Activated T-cell treated with anti-CD3 and anti-CD28 coated beads, Interleukin-2, amount 50 U/mL, for 72 hours (primary cell): Measurements from ENCODE around the gene ORC1. TPM values are rescaled to one million over a fixed set of nuclear protein-coding genes. Genes with fewer than 3 reads are reported as not detected.

Source experiments
- ATAC-seq, 2 donors: fragments of 150-1000 bp; cut with Tn5 transposase; replicated peaks in 1 of 2; 2 replicates each; pipeline ENCODE4 v1.10.0; 2021; ENCODE audit warnings: moderate library complexity in 2 of 2, mild to moderate bottlenecking in 1 of 2
- DNase-seq, 2 donors: peaks; one replicate each; pipeline ENCODE4 v3.0.0; 2021 to 2022; ENCODE audit warnings: mixed read lengths in 1 of 2
- H3K27ac Mint-ChIP-seq: one replicate; pipeline ENCODE4 v1.8.0; 2022; ENCODE audit warnings: mild to moderate bottlenecking, moderate library complexity, mixed read lengths
- H3K27me3 Mint-ChIP-seq: one replicate; pipeline ENCODE4 v1.8.0; 2022; ENCODE audit warnings: low read depth, mixed read lengths
- H3K36me3 Mint-ChIP-seq, 2 donors: one replicate each; pipeline ENCODE4 v1.8.0; 2022; ENCODE audit warnings: mixed read lengths in 2 of 2, mild to moderate bottlenecking in 1 of 2; ENCODE audit not compliant: insufficient read depth in 2 of 2
- H3K4me1 Mint-ChIP-seq: one replicate; pipeline ENCODE4 v1.8.0; 2022; ENCODE audit warnings: low read depth, mixed read lengths
- H3K4me3 Mint-ChIP-seq, 2 donors: one replicate each; pipeline ENCODE4 v1.8.0; 2022; ENCODE audit warnings: mild to moderate bottlenecking in 2 of 2, mixed read lengths in 2 of 2, moderate library complexity in 2 of 2
- H3K9me3 Mint-ChIP-seq, 2 donors: one replicate each; pipeline ENCODE4 v1.8.0; 2022; ENCODE audit warnings: mixed read lengths in 2 of 2
- total RNA-seq, 2 donors: library from RNA; stranded (reverse); gene quantifications; one replicate each; pipeline ENCODE4 v1.2.3, GENCODE V29; 2022

Gene ORC1
- total RNA-seq, 2 donors from 2014 or later: 37.1 to 43.5 TPM

GRCh38 chr1:52355847-52356505 is 48.2 kb downstream of the ORC1 start:
- no peak for ATAC-seq
- no peak overlapping the region for H3K4me3 Mint-ChIP-seq
- no peaks in the 10 kb centered on the region for H3K4me1 Mint-ChIP-seq
- peaks cover 7 to 24% of the 10 kb centered on the region in 2 donors for H3K36me3 Mint-ChIP-seq
- H3K27ac Mint-ChIP-seq: no peak overlapping the region
- H3K27me3 Mint-ChIP-seq: no peaks in the 10 kb centered on the region
- no peaks in the 10 kb centered on the region for H3K9me3 Mint-ChIP-seq
- no peak for DNase-seq

DNA sequence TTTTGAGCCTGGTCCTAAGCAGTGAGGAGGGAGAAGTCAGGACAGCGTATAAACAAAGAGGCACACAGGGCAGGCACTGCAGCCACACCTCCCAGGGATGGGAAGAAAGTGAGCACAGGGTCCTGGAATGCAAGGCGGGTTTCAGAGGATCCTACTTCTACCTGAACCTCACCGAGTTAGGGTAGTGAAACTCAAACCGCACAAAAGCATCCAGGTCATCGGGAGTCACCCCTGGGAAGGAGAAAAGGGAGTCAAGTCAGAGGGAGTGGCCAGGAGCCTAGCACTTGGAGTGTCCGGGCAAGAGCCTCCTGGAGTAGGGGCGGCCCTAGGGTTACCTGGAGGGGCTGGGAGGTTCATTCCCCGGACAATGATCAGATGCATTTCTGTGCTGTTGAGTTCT is 48.8 kb downstream of the ORC1 start:
- Mint-ChIP-seq H3K4me3 (no peak overlapping the region), H3K4me1 (no peaks in the 10 kb centered on the region), H3K27ac (no peak overlapping the region), H3K9me3 (no peaks in the 10 kb centered on the region), H3K27me3 (no peaks in the 10 kb centered on the region), H3K36me3 (peaks cover 7 to 24% of the 10 kb centered on the region in 2 donors)
- no peak for DNase-seq
- no peak for ATAC-seq

DNA sequence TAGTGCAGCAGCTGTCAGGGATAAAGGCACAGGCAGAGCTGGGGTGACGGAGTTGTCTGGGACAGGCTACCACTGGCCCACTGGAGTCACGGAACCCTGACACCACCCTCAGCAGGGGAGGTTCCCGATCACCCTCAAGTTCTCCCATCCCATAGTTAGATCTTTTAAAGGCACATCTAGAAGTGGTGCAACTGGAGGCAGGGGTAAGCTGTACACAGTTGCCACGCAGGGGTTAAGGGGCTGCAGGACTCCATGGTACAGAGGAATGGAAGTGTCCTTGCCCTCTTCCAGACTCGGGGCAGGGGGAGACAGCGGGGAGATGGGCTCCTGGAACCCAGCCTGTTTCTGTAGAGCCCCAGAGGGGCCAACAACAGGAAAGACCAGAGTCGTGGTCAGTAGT is 51.5 kb downstream of the ORC1 start:
- Mint-ChIP-seq H3K4me3 (no peak overlapping the region), H3K4me1 (no peaks in the 10 kb centered on the region), H3K27ac (peak overlapping the region; percentile 51), H3K9me3 (no peaks in the 10 kb centered on the region), H3K27me3 (no peaks in the 10 kb centered on the region), H3K36me3 (peaks cover 7 to 17% of the 10 kb centered on the region in 2 donors)
- DNase-seq (no peak), ATAC-seq (peak; percentile 9 to 13)

DNA sequence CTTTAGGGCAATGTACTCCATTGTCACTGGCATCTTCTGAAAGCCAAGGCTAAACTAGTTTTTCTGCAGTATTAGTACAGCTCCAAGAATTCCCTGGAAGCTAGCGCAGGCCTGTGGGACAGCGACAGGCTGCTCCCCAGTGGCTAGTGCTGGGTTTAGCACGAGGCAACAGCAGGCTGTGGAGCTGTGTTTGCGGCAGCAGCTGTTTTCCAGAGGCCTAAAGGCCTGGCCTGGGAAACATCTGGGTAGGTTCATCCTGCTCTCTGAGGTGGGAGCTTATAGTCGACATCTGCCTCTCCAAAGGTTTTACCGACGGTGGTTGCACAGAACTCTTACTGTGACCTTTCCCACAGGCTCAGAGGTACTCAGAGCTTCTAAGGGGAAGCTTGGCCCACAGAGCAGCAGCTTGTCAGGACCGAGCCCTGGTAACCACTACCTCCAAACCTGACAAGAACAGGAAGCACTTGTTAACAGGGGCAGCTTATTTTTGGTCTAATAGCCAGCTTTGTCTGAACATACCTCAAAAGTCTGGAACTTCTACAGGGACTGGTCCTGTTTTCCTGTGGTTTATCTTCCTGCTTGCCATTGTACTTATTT is 55.4 kb downstream of the ORC1 start:
- ATAC-seq (no peak), DNase-seq (no peak)
- Mint-ChIP-seq H3K27ac (peak overlapping the region; percentile 38), H3K27me3 (no peaks in the 10 kb centered on the region), H3K4me1 (no peaks in the 10 kb centered on the region), H3K4me3 (no peak overlapping the region), H3K36me3 (peaks cover 3% of the 10 kb centered on the region in 2 donors), H3K9me3 (no peaks in the 10 kb centered on the region)

GRCh38 chr1:52346653-52347052 is 57.6 kb downstream of the ORC1 start:
- no peak for ATAC-seq
- H3K4me1 Mint-ChIP-seq: no peaks in the 10 kb centered on the region
- H3K9me3 Mint-ChIP-seq: no peaks in the 10 kb centered on the region
- no peak overlapping the region for H3K27ac Mint-ChIP-seq
- no peaks in the 10 kb centered on the region for H3K36me3 Mint-ChIP-seq
- H3K4me3 Mint-ChIP-seq: no peak overlapping the region
- DNase-seq: no peak
- no peaks in the 10 kb centered on the region for H3K27me3 Mint-ChIP-seq

- H3K4me3 Mint-ChIP-seq: no peak overlapping the region
- no peaks in the 10 kb centered on the region for H3K4me1 Mint-ChIP-seq
- no peaks in the 10 kb centered on the region for H3K36me3 Mint-ChIP-seq
- no peaks in the 10 kb centered on the region for H3K27me3 Mint-ChIP-seq
- no peaks in the 10 kb centered on the region for H3K9me3 Mint-ChIP-seq
- no peak for DNase-seq
- H3K27ac Mint-ChIP-seq: peak overlapping the region; percentile 55
- no peak for ATAC-seq
These were observed 59.0 kb downstream of the ORC1 start for GRCh38 chr1:52345252-52345651.

DNA sequence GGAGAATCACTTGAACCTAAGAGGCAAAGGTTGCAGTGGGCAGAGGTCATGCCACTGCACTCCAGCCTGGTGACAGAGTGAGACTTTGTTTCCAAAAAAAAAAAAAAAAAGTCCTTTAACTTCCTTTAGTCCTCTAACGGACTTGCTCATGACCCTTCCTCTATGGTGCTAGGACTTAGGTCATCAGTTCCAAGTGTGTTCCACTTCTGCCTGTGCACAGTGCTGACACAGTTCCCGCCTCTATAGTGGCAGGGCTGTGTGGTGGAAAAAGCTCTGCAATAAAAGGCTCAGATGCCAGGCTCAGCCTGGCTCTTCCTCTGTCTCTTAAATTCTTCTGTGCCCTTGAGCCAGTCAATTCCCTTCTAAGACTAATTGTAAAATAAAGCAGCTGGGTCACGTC is 60.2 kb downstream of the ORC1 start:
- Mint-ChIP-seq H3K9me3 (no peaks in the 10 kb centered on the region), H3K27ac (no peak overlapping the region), H3K36me3 (no peaks in the 10 kb centered on the region), H3K4me1 (no peaks in the 10 kb centered on the region), H3K27me3 (no peaks in the 10 kb centered on the region), H3K4me3 (no peak overlapping the region)
- ATAC-seq (no peak), DNase-seq (no peak)

- Mint-ChIP-seq H3K4me1 (no peaks in the 10 kb centered on the region), H3K4me3 (no peak overlapping the region), H3K9me3 (no peaks in the 10 kb centered on the region), H3K27ac (no peak overlapping the region), H3K27me3 (no peaks in the 10 kb centered on the region), H3K36me3 (no peaks in the 10 kb centered on the region)
- ATAC-seq: no peak
- no peak for DNase-seq
These were observed 62.5 kb downstream of the ORC1 start for GRCh38 chr1:52341655-52342260.

DNA sequence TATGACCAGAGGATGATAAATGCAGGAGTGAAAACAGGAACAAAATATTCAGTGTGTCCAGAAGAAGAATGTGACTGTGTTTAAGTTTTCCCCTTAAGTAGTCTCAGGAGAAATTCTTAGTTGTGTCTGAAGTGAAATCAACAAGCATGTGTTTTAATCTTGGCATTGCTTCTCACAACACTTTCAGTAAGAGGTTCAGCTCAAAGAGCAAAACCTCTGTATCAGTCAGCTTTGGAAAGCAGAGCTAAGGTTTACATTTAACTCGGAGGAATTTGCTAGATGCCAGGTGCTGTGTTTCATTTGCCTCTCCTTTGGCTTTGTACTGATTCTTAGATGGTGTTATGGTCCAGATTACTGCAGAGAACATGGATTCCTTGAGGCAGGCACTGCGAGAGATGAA is 66.8 kb downstream of the ORC1 start:
- no peak overlapping the region for H3K27ac Mint-ChIP-seq
- no peaks in the 10 kb centered on the region for H3K36me3 Mint-ChIP-seq
- H3K4me3 Mint-ChIP-seq: no peak overlapping the region
- H3K4me1 Mint-ChIP-seq: no peaks in the 10 kb centered on the region
- ATAC-seq (no peak), DNase-seq (no peak)
- H3K9me3 Mint-ChIP-seq: no peaks in the 10 kb centered on the region
- no peaks in the 10 kb centered on the region for H3K27me3 Mint-ChIP-seq

GRCh38 chr1:52334906-52335528 is 69.2 kb downstream of the ORC1 start:
- no peak for ATAC-seq

DNA sequence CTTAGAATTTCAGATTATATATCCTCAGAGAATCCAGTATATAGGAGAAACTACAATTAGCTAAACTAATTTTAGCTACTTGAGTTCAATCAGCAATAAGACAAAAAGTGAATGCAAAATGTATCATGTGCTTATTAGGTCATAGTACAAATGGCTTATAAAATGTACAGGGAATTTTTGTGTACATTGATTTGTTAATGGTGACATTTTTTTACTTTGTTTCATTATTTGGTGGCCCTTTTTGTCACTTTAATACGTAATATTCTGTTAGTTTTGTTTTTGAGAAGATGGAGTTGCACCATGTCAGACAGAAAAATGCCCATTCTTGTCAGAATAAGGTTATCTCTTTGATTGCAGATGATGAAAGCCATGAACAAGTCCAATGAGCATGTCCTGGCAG is 71.8 kb downstream of the ORC1 start:
- H3K36me3 Mint-ChIP-seq: no peaks in the 10 kb centered on the region
- H3K4me1 Mint-ChIP-seq: no peaks in the 10 kb centered on the region
- no peak overlapping the region for H3K4me3 Mint-ChIP-seq
- H3K9me3 Mint-ChIP-seq: no peaks in the 10 kb centered on the region
- no peaks in the 10 kb centered on the region for H3K27me3 Mint-ChIP-seq
- ATAC-seq: no peak
- no peak overlapping the region for H3K27ac Mint-ChIP-seq
- no peak for DNase-seq

More at GRCh38 chr1:52334906-52335528, 69.2 kb downstream of the ORC1 start:
- Mint-ChIP-seq H3K4me1 (no peaks in the 10 kb centered on the region), H3K36me3 (no peaks in the 10 kb centered on the region), H3K27ac (no peak overlapping the region), H3K9me3 (no peaks in the 10 kb centered on the region), H3K4me3 (no peak overlapping the region), H3K27me3 (no peaks in the 10 kb centered on the region)
- no peak for DNase-seq

- H3K27me3 Mint-ChIP-seq: no peaks in the 10 kb centered on the region
- no peak overlapping the region for H3K4me3 Mint-ChIP-seq
- ATAC-seq: no peak
These were observed 75.6 kb downstream of the ORC1 start for GRCh38 chr1:52328615-52329014.

GRCh38 chr1:52325786-52326185 is 78.4 kb downstream of the ORC1 start:
- Mint-ChIP-seq H3K27ac (no peak overlapping the region), H3K9me3 (no peaks in the 10 kb centered on the region)
- ATAC-seq: no peak

More at GRCh38 chr1:52328615-52329014, 75.6 kb downstream of the ORC1 start:
- H3K36me3 Mint-ChIP-seq: no peaks in the 10 kb centered on the region
- DNase-seq: no peak
- no peaks in the 10 kb centered on the region for H3K9me3 Mint-ChIP-seq
- H3K27ac Mint-ChIP-seq: no peak overlapping the region
- no peaks in the 10 kb centered on the region for H3K4me1 Mint-ChIP-seq

More at GRCh38 chr1:52325786-52326185, 78.4 kb downstream of the ORC1 start:
- DNase-seq: no peak
- Mint-ChIP-seq H3K4me1 (no peaks in the 10 kb centered on the region), H3K36me3 (no peaks in the 10 kb centered on the region), H3K27me3 (no peaks in the 10 kb centered on the region), H3K4me3 (no peak overlapping the region)
